Activated effector memory CD4-positive, alpha-beta T cell treated with Interleukin-2 at 50 U/mL for 16 hours (primary cell): ENCODE results near the gene RPRD2.
"Not testable (repeated sequence)": the region's sequence is repeated elsewhere in the genome, so short reads cannot be mapped to it uniquely, and the experiment has no call there.

Experiments used
- DNase-seq: peaks from one replicate; pipeline ENCODE4 v3.0.0-alpha.2; 2020

RPRD2 gene

DNA sequence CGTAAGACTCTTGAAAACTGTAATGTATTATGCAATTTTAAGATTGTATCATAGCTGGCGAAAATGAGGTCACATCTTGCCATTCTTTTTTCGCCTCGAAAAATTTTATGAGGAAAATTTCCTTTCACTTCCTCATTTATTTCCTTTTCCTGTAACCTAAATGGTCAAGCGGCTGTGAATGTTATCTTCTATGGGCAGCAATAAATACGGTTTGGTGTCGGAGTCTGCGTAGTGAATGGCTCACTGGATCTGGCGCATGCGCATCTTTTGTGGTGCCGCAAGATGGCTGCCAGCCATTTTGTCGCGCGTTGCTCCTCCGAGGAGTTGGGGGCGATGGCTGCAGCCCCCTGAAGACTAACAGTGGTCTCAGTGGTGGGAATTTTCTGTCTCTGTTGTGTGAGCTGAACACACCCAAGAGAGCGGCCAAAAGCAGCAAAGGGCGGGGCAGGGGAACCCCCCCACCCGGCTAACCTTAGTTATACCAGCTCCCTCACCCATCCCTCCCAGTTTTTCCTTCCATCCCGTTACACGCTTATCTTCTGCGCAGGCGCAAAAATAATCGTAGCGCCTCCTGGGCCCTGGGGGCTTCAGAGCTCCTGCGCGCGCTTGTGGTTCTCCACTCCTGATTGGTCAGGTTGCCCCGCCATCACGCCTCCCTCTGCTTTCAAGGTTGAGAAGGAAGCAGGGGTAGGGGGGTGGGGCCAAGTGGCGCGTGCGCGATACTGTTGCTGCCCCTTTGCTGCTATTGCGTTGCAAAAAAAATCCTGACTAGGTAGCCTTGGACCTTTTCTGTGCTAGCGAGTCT lies at the start of gene RPRD2:
RPRD2 (plus strand) TSS at position 722 of the 805 bp plus-strand sequence. CDS start 568 bp downstream, outside the sequence.
- DNase-seq = peak; percentile 99

DNA sequence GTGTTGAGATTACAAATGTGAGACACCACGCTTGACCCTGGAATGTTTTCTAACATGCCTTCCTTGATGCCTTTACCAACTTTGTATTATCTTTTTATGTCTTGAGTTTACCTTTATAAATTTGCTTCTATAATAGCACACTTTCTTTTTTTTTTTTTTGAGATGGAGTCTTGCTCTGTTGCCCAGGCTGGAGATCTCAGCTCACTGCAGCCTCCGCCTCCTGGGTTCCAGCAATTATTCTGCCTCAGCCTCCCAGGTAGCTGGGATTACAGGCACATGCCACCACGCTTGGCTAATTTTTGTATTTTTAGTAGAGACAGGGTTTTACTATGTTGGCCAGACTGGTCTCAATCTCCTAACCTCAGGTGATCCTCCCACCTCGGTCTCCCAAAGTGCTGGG lies 49.3 kb upstream of the RPRD2 start:
- not testable (repeated sequence) for DNase-seq

DNA sequence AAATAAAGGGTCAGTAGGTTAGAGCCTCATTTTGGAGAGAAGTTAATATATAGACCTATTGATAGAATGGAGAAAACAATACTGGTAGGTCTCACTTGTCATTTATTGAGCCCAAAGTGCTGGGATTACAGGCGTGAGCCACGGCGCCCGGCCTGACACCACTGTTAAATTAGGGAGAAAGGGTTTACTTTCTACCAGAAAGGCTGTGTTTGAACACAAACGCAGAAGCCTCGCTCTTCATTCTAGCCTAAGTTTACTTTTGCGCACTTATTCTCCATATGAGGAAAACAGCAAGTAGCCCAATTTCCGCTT lies 43.3 kb upstream of the RPRD2 start:
- DNase-seq = no peak

DNA sequence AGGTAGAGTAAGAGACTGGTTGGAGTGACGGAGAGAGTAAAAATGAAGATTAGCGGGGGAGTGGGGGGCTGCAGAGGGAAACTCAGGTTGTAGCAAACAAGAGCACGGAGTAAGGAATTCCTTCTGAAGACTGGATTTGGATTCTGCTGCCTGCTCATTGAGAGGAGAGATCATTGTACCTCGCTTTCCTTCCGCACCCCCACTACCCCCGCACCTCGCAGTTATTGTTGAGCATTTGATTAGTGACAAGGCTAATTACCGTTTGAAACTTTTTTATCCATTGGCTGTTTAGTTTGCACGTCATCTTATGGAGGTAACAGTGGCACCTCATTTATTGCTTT lies 42.2 kb upstream of the RPRD2 start:
- DNase-seq = no peak

DNA sequence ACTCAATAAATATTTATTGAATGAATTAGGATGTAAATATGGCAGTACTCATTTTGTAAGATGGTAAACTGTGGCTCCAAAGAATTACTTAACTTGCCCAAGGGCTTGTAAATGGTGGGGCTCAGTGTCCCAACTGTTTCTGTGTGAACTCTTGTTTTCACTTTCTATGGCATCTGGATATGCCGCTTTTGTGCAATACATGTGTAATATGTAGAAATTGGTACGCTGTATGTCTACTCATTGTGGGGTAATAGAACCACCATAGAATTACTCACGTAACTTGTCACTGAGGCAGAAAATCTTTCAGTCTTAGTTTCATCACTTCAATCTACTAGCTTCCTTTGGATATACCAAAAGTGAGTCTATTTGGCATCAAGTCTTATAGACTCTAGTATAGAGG lies 41.6 kb upstream of the RPRD2 start:
- no peak for DNase-seq

DNA sequence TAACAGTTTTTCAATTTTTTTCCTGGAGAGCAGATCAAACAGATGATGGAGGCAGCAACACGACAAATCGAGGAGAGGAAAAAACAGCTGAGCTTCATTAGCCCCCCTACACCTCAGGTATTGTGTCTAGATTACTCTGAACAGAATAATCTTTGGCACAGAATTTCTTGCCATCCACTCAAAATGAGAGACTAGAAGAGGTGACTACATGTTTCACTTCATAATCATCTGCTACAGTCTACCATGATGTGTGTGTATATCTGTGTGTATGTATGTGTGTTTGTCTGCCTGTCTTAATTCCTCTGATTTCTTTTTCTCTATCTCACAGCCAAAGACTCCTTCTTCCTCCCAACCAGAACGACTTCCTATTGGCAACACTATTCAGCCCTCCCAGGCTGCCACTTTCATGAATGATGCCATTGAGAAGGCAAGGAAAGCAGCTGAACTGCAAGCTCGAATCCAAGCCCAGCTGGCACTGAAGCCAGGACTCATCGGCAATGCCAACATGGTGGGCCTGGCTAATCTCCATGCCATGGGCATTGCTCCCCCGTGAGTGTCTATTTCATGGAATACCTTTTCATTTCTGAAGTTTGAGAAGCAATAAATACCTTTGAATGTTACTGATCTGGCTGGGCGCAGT lies 31.2 kb upstream of the RPRD2 start:
- DNase-seq = no peak

DNA sequence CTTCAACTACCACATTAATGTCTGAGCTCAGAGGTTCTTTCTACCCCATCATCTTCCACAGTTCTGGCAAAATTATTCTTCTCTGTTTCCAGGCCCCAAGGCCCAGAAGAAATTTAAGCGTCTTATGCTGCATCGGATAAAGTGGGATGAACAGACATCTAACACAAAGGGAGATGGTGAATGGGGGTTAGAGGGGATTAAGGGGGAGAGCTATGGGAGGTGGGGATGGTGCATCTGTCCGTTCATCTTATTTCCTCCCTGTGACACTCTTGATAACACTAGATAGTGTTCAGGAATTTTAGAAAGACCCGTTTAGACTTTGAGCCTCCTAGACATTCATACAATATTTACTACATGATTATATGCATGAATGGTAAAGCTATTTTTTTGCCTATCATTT lies 17.6 kb upstream of the RPRD2 start:
- no peak for DNase-seq

DNA sequence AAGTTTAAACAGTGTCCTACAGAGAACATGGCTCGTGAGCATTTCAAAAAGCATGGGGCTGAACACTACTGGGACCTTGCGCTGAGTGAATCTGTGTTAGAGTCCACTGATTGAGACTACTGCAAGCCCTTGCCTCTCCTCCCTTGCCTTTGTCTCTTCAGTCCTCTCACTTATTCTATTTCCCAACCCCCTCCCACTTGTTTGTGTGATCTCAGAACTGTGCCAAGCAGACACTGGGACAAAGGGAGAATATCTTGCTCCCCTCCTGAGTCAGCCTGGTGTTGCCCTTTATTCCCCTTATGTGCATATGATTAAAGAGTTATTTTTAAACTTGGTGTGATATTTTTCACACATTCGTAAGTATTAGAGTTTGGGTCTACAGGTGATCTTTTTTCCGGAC lies 11.1 kb upstream of the RPRD2 start:
- DNase-seq = no peak

DNA sequence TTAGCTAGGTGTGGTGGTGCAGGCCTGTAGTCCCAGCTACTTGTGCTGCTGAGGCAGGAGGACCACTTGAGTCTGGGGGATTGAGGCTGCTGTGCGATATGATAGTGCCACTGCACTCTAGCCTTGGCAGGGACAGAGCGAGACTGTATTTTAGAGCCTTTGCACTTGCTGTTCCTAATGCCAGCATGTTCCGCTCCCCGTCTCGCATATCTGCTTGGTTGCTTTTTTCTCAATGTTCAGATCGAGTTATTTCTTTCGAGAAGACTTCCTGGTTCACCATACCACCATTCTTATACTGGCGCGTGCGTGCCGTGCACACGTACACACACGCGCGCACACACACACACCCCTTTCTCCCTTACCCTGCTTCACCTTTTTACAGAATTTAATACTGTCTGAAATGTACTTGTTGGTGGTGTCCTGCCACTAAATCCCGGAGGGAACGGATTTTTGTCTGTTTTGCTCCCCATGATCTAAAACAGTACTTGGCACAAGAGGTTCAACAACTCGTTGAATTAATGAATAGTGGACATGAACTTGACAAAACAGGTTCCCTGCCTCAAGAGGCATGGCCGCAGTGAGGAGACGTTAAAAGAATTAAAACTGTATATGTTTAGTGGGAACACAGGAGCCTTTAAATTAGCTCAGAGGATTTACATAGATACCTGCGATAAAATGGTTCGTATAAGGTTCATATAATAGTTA lies 1.1 kb upstream of the RPRD2 start:
- no peak for DNase-seq

DNA sequence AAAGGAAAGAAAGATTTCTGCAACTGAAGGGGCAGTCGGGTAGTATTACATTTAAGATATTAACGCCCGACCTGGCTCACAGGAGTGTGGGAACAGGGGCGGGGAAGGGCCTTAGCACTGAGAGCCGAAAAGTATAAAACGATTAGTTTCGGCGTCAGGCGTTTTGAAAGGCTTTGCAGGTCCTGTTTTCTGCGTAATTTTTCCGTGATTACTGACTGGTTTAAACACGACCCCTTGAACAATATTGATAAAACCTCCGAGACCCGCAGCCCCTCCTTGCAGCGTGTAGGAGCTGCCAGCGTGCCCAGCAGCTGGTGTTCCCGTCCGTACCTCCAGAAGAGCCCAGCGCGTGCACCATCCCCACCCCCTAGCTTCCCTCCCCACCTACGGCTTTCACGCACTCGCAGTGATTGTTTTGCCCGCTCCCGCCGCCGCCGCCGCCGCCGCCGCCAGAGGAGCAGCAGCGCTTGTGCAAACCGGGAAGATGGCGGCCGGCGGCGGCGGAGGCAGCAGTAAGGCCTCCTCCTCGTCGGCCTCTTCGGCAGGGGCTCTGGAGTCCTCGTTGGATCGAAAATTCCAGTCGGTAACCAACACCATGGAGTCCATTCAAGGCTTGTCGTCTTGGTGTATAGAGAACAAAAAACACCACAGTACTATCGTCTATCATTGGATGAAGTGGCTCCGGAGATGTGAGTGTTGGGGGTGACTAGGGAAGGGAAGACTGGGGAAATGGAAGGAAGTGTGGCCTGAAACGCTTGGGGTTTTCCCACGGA lies 470 bp downstream of the RPRD2 start:
- peak; percentile 75 for DNase-seq

DNA sequence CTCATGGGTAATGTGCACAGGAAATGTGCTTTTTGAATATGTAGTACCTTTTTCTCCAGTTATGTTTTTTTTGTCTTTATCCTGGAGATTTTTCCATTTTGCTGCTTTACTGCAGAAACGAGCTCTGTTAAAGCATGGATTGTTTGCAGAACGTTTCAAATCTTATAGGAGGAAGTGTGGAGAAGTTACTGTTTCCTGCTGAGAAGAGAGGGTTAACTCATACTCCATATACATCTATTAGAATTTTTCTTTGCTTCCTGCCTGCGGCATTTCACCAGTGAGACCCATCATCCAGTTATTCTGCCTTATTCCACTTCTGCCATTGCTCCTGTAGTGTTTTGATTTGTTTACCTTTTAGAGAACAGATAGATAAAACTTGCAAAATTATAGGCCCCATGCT lies 2.0 kb downstream of the RPRD2 start:
- no peak for DNase-seq

DNA sequence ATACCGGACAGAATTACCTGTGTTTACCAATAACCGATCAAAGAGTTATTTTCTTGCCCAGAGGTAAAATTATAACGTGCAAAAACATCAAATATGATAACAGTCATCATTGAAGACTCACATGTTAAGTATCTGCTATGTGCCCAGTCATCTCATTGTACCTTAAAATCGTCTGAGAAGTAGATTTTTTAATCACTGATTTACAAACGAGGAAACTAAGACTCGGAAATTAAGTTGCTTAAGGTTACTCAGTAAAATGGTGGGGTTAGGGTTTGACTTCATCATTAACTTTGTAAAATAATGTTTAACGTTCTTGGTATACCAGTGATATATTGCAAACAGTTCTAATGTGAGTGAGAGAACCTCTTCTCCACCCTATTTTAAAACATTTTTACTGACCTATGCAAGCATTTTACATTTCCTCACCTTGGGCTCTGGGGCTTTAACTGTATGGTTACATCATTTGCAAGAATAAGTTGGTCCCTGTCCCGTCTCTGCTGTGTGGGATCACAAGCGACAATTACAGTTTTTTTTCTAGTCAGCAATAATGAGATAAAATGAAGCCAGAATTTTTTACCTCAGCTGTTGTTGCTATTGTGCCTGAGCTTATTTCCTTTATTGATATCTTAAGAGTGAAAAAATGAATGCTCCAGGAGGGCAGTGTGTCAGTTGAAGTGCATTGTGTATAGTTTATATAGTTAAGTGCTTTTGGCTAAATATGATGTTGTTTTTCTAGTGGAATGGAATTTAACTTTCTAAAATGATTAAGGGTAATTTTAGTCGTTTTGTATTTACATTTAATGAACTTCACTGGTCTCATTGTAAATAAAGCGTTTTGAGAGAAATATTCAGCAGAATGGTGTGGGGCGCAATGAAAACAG lies 2.7 kb downstream of the RPRD2 start:
- no peak for DNase-seq

DNA sequence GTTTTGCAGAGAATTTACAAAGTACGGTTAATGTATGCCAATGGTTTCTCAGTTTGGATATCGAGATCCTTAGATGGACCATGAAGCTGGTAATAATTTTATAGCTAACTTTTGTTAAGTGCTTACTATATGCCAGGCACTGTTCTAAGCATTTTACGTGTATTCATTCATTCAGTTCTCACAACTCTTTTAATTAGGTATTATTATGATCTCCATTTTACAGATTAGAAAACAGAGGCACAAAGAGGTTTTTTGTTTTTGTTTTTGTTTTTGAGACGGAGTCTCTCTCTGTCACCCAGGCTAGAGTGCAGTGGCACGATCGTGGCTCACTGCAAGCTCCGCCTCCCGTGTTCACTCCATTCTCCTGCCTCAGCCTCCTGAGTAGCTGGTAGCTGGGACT lies 7.2 kb downstream of the RPRD2 start:
- no peak for DNase-seq

DNA sequence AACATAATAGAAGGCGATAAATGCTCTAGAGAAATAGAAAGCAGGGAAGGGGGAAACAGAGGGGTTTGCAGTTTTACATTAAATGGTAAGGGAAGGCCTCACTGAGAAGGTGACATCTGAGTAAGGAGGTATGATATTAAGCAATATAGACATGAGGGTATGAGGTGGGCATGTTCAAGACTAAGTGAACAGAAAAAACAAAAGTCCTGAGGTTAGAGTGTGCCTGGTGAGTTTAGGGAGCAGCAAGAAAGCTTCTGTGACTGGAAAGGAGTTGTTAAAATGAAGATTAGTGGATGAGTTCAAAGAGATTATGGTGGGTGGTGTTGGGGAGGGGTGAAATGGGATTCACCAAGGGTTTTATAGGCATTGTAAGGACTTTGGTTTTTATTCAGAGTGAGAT lies 8.6 kb downstream of the RPRD2 start:
- no peak for DNase-seq

DNA sequence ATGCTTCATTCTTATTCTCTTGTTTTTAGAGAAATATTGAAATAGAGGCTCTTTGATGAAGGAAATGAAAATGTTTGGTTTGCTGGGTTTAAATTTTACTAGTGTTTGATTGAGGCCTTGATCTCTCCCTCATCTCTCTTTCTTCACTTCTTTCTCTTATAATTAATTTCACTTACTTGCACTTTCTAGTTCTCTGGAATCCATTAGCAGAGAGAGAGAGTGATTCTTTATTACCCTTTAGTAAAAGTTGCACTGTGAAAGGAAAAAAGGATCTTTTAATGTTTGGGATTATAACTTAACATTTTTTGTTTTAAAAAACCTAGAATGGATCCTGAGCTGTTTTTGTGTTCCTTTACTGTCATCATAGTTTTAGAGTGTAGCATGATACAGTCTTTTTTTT lies 12.2 kb downstream of the RPRD2 start:
- DNase-seq = no peak

DNA sequence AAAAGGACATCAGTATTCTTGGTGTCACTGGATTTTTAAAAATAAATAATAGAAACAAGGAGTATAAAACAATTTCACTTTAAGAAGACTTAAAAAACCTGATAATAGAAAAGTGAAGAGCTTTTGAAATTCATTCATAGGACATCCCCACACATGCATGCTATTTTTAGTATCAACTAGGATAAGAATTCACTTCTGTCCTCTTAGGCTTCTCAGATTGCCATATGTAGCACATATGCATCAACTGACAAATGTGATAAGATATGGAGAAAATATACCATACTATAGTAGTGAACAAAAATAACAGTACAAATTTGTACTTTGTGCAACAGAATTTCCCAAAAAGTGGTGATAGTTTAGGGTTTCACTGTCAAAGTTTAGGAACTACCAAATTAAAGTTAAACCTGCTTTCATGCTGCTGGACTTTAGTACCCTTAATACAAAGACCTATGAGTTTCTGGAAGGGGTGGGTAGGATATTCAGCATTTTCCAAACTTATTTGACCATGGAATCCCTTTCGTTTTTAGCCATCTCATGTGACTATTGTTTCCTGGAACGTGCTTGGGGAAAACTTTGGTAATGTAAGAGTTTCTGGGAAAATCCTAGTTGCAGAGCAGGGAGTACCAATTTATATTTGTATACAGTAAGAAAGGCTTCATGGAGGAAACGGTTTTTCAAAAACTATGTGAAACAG lies 19.8 kb downstream of the RPRD2 start:
- no peak for DNase-seq

DNA sequence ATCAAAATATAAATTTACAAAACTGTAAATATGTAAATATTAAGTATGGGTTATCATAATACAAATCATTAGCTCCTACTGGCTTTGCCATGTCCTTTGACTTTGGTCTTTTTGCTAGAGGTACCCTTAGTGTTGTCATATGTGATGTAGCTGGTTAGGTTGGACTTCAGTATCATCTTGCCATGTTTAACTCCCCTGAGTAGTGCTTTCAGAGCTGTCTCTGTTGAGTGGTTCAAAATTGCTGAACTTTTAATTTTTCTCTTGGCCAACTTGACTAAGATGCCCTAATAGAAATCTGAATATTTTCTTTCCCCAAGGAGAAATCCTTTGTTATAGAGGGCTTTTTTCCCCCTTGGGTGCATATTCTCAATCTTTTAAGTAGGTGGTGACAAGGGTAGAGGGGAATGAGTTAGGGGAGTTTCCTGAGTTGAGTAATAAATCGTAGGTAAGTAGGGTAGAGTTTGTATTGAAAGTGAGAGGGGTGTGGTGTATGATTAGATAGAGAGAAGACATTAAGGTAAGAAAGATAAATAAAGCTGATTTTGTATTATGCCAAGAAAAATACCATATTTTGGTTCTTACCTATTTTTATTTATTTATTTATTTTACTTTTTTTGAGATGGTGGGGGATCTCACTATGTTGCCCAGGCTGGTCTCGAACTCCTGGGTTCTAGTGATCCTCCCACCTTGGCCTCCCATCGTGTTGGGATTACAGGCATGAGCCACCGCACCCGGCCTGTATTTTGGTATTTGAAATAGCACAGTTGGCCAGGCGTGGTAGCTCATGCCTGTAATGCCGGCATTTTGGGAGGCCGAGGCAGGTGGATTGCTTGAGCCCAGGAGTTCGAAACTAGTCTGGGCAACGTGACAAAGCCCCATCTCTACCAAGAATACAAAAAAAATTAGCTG lies 21.8 kb downstream of the RPRD2 start:
- DNase-seq = no peak

DNA sequence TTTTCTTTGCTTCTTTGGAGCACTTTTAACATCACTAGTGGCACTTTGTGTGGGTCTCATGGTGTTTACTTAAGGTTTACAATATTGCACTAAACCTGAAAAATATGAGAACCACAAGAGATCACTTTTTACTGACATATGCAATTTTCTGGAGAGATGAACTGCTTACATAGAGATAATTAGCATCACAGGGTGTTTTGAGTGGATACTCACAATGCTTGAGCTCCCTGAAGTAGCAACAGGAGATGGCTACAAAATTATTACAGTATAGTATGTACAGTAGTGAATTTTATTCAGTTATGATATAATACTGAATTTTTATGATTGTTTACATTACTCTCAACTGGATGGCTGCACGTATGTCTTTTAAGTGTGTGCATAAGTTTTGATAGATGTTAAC lies 22.6 kb downstream of the RPRD2 start:
- DNase-seq = no peak

DNA sequence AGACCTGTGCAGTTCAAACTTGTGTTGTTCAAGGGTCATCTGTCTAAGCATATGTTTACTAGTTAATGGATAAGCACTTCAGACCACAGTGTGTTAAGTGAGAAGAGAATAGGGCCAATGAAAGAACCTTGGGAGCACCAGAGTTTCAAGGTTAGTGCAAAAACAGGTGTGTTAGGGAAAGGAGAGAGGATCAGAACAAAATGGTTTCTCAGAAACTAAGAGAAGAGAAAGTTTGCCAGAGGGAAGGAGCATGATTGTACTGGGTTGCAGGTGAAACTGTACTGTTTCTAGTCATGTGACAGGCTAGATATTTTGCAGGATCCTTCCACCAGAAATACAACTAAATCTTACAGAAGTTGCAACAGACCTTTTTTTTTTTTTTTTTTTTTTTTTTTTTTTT lies 23.3 kb downstream of the RPRD2 start:
- no peak for DNase-seq

DNA sequence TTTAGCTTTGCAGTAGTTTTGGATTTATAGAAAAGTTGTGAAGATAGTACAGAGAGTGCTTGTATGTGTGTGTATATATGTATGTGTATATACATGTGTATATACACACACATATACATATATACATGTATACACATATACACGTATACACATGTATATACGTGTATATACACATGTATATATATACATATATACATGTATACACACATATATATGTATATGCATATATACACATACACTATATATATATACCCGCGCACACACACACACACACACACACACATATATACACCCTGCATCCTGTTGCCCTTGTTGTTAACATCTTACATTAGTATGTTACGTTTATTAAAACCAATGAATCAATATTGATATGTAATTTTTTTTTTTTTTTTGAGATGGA lies 24.3 kb downstream of the RPRD2 start:
- DNase-seq = no peak

DNA sequence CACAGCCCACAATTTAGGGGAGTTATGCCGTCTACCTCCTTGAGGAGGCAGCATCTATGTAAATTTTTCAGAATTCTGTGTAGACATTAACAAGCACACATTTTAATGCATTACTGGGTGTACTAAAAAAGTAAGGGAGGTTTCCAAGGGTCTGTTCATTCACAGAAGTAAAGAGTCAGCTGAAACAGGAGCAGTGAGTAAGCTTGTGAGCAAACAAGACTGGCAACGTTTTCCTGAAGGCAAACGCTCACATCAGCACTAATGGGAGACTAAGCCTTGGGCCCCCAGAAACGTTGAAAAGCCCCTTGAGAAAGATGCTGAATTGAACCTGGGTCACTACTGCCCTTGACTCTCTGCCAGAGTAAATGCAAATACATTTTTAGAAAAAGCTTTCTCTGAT lies 25.7 kb downstream of the RPRD2 start:
- no peak for DNase-seq
